ENCODE results near the gene SORBS1. TPM values are rescaled to one million over a fixed set of nuclear protein-coding genes. Genes with fewer than 3 reads are reported as not detected.

SORBS1 gene
- total RNA-seq, 6 experiments from 2014 or later, result 0.05 to 0.26 (median 0.18) TPM

- Mint-ChIP-seq H3K36me3 (ENCODE audit: low read depth) (no peaks in the 10 kb centered on the region), H3K4me3 (no peak overlapping the region), H3K9me3 (peaks cover 4% of the 10 kb centered on the region; the same call in 1 of the 2 replicates), H3K27ac (no peak overlapping the region), H3K4me1 (ENCODE audit: low read depth) (no peaks in the 10 kb centered on the region; the same call in 1 of the 2 replicates), H3K27me3 (ENCODE audit: insufficient read depth) (peaks cover 25% of the 10 kb centered on the region)
- TF ChIP-seq CTCF (IDR thresholded peaks at IDR 0.05), result no peak
- DNase-seq, result no peak
These were observed 185.8 kb downstream of the SORBS1 start for GRCh38 chr10:95375418-95375817.

- Mint-ChIP-seq H3K4me1 (ENCODE audit: low read depth) (no peaks in the 10 kb centered on the region; the same call in 1 of the 2 replicates), H3K36me3 (ENCODE audit: low read depth) (no peaks in the 10 kb centered on the region), H3K9me3 (peaks cover 4% of the 10 kb centered on the region; the same call in 1 of the 2 replicates), H3K27ac (no peak overlapping the region), H3K27me3 (ENCODE audit: insufficient read depth) (peaks cover 23% of the 10 kb centered on the region), H3K4me3 (no peak overlapping the region)
- peak; percentile 61 for DNase-seq
- peak; percentile 96 for TF ChIP-seq CTCF (IDR thresholded peaks at IDR 0.05)
These were observed 186.5 kb downstream of the SORBS1 start for GRCh38 chr10:95374597-95375209.

GRCh38 chr10:95373660-95374059 is 187.5 kb downstream of the SORBS1 start:
- Mint-ChIP-seq H3K4me1 (ENCODE audit: low read depth) (no peaks in the 10 kb centered on the region; the same call in 1 of the 2 replicates), H3K4me3 (no peak overlapping the region), H3K36me3 (ENCODE audit: low read depth) (no peaks in the 10 kb centered on the region), H3K27ac (no peak overlapping the region), H3K27me3 (ENCODE audit: insufficient read depth) (peaks cover 22% of the 10 kb centered on the region), H3K9me3 (peaks cover 4% of the 10 kb centered on the region; the same call in 1 of the 2 replicates)
- no peak for TF ChIP-seq CTCF (IDR thresholded peaks at IDR 0.05)
- DNase-seq, result no peak

GRCh38 chr10:95364342-95364741 is 196.8 kb downstream of the SORBS1 start:
- no peak for TF ChIP-seq CTCF (IDR thresholded peaks at IDR 0.05)
- Mint-ChIP-seq H3K4me3 (no peak overlapping the region), H3K9me3 (no peaks in the 10 kb centered on the region), H3K4me1 (ENCODE audit: low read depth) (peaks cover 15% of the 10 kb centered on the region; the same call in 1 of the 2 replicates), H3K27ac (no peak overlapping the region), H3K27me3 (ENCODE audit: insufficient read depth) (peaks cover 12% of the 10 kb centered on the region), H3K36me3 (ENCODE audit: low read depth) (no peaks in the 10 kb centered on the region)
- no peak for DNase-seq

GRCh38 chr10:95363303-95363912 is 197.8 kb downstream of the SORBS1 start:
- peak; percentile 97 for TF ChIP-seq CTCF (IDR thresholded peaks at IDR 0.05)
- no peak overlapping the region for H3K4me3 Mint-ChIP-seq
- H3K36me3 Mint-ChIP-seq (ENCODE audit: low read depth), result no peaks in the 10 kb centered on the region
- H3K27me3 Mint-ChIP-seq (ENCODE audit: insufficient read depth), result peaks cover 12% of the 10 kb centered on the region
- peaks cover 20% of the 10 kb centered on the region; the same call in 1 of the 2 replicates for H3K4me1 Mint-ChIP-seq (ENCODE audit: low read depth)
- DNase-seq, result peak; percentile 62
- H3K9me3 Mint-ChIP-seq, result no peaks in the 10 kb centered on the region
- H3K27ac Mint-ChIP-seq, result no peak overlapping the region

Data from HFFc6 (cell line).